ENCODE results near the gene UNC13A.

UNC13A gene

DNA sequence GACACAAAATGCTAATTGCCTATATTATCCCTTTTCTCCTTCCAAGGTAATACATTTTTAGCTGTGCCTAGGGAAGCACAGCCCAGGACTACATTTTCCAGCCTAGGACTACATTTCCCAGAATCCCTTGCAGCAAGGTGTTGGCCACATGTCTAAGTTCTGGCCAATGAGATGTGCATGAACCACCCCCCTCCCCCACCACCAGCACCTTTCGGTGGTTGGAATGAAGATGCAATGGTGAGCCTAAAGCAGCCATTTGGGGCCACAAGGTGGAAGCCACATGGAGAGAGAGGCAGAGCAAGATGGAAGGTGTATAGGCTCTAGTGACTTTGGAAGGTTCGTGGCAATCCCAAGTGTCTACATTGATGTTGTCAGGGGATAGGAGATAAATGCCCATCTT lies 16.2 kb downstream of the UNC13A start:
- peak; percentile 69 for DNase-seq (ENCODE audit: extremely low spot score)
- ChIA-PET POLR2A (no interaction called here), CTCF (no interaction called here)
- no peak for TF ChIP-seq ARNT (IDR thresholded peaks at IDR 0.05)
- no peak for TF ChIP-seq NFRKB (IDR thresholded peaks at IDR 0.05)
- no peak for TF ChIP-seq ELF4 (IDR thresholded peaks at IDR 0.05)
- no peak for TF ChIP-seq CTBP1 (IDR thresholded peaks at IDR 0.05; ENCODE audit: borderline replicate concordance)
- no peak for TF ChIP-seq L3MBTL2 (conservative IDR thresholded peaks at IDR 0.05)
- TF ChIP-seq FOXK2 (IDR thresholded peaks at IDR 0.05): no peak
- no peak for TF ChIP-seq SP1 (IDR thresholded peaks at IDR 0.05)
- no peak for TF ChIP-seq FOXA1 (IDR thresholded peaks at IDR 0.05)
- no peak for TF ChIP-seq LEF1 (IDR thresholded peaks at IDR 0.05; ENCODE audit: borderline replicate concordance)
- no peak for TF ChIP-seq SUZ12 (IDR thresholded peaks at IDR 0.05)
- TF ChIP-seq FOXM1 (IDR thresholded peaks at IDR 0.05; ENCODE audit: borderline replicate concordance): no peak
- no peak for TF ChIP-seq PKNOX1 (IDR thresholded peaks at IDR 0.05)
- TF ChIP-seq ZNF384 (IDR thresholded peaks at IDR 0.05): no peak
- no peak for TF ChIP-seq BHLHE40 (IDR thresholded peaks at IDR 0.05; ENCODE audit: borderline replicate concordance)
- no peak for TF ChIP-seq TARDBP (IDR thresholded peaks at IDR 0.05)
- TF ChIP-seq HDGF (IDR thresholded peaks at IDR 0.05; ENCODE audit: borderline replicate concordance): no peak

DNA sequence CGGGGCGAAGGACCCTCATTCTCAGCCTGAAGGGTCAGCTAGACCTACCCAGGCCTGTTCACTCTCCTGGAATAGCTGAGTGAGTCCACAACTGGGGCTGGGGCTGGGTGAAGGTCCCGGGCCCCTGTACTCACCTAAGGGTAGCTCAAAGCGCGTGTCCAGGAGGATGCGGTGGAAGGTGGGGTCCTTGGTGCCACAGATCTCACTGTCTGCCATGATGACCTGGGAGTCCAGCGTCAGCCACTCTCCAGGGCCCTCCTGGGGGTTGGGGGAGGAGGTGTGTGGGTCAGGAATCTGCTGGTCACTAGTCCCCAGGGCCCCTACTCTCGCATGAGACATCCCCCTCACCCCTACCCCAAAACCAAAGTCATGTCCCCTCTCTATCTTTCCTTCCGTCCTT lies 18.7 kb downstream of the UNC13A start:
- DNase-seq (ENCODE audit: extremely low spot score): no peak
- no peak for TF ChIP-seq SP1 (IDR thresholded peaks at IDR 0.05)
- TF ChIP-seq BHLHE40 (IDR thresholded peaks at IDR 0.05; ENCODE audit: borderline replicate concordance): no peak
- TF ChIP-seq SUZ12 (IDR thresholded peaks at IDR 0.05): no peak
- TF ChIP-seq HDGF (IDR thresholded peaks at IDR 0.05; ENCODE audit: borderline replicate concordance): no peak
- TF ChIP-seq FOXK2 (IDR thresholded peaks at IDR 0.05): no peak
- no peak for TF ChIP-seq FOXA1 (IDR thresholded peaks at IDR 0.05)
- TF ChIP-seq LEF1 (IDR thresholded peaks at IDR 0.05; ENCODE audit: borderline replicate concordance): no peak
- no peak for TF ChIP-seq PKNOX1 (IDR thresholded peaks at IDR 0.05)
- TF ChIP-seq NFRKB (IDR thresholded peaks at IDR 0.05): no peak
- TF ChIP-seq ZNF384 (IDR thresholded peaks at IDR 0.05): no peak
- no peak for TF ChIP-seq TARDBP (IDR thresholded peaks at IDR 0.05)
- TF ChIP-seq L3MBTL2 (conservative IDR thresholded peaks at IDR 0.05): no peak
- TF ChIP-seq CTBP1 (IDR thresholded peaks at IDR 0.05; ENCODE audit: borderline replicate concordance): no peak
- no peak for TF ChIP-seq ELF4 (IDR thresholded peaks at IDR 0.05)
- no peak for TF ChIP-seq ARNT (IDR thresholded peaks at IDR 0.05)
- ChIA-PET POLR2A (no interaction called here), CTCF (no interaction called here)

DNA sequence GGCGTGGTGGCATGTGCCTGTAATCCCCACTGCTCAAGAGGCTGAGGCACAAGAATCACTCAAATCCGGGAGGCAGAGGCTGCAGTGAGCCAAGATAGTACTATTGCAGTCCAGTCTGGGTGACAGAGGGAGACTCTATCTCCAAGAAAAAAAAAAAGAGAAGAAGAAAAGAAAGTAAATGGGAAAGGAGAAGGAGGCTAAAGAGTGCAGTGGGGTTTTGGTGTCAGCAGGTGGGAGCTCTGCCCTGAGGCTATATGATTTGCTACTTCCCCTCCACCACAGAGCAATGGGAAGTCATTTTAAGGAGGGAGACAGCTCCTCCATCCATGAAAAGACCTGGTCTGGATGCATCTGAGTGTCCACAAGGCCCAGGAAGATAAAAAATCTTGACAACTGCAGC lies 23.1 kb downstream of the UNC13A start:
- no peak for TF ChIP-seq FOXK2 (IDR thresholded peaks at IDR 0.05)
- no peak for TF ChIP-seq LEF1 (IDR thresholded peaks at IDR 0.05; ENCODE audit: borderline replicate concordance)
- TF ChIP-seq SUZ12 (IDR thresholded peaks at IDR 0.05): no peak
- TF ChIP-seq PKNOX1 (IDR thresholded peaks at IDR 0.05): no peak
- no peak for TF ChIP-seq FOXM1 (IDR thresholded peaks at IDR 0.05; ENCODE audit: borderline replicate concordance)
- no peak for TF ChIP-seq SP1 (IDR thresholded peaks at IDR 0.05)
- TF ChIP-seq CTBP1 (IDR thresholded peaks at IDR 0.05; ENCODE audit: borderline replicate concordance): no peak
- no peak for TF ChIP-seq L3MBTL2 (conservative IDR thresholded peaks at IDR 0.05)
- no peak for TF ChIP-seq TARDBP (IDR thresholded peaks at IDR 0.05)
- TF ChIP-seq BHLHE40 (IDR thresholded peaks at IDR 0.05; ENCODE audit: borderline replicate concordance): no peak
- no peak for TF ChIP-seq HDGF (IDR thresholded peaks at IDR 0.05; ENCODE audit: borderline replicate concordance)
- TF ChIP-seq ELF4 (IDR thresholded peaks at IDR 0.05): no peak
- TF ChIP-seq ARNT (IDR thresholded peaks at IDR 0.05): no peak
- no peak for TF ChIP-seq NFRKB (IDR thresholded peaks at IDR 0.05)
- no peak for TF ChIP-seq FOXA1 (IDR thresholded peaks at IDR 0.05)
- TF ChIP-seq ZNF384 (IDR thresholded peaks at IDR 0.05): no peak
- ChIA-PET POLR2A (no interaction called here), CTCF (no interaction called here)
- DNase-seq (ENCODE audit: extremely low spot score): no peak

GRCh38 chr19:17659996-17660395 lies 28.2 kb downstream of the UNC13A start:
- TF ChIP-seq L3MBTL2 (conservative IDR thresholded peaks at IDR 0.05) (no peak), FOXA1 (IDR thresholded peaks at IDR 0.05) (no peak), FOXK2 (IDR thresholded peaks at IDR 0.05) (no peak), NFRKB (IDR thresholded peaks at IDR 0.05) (no peak), ELF4 (IDR thresholded peaks at IDR 0.05) (no peak), ARNT (IDR thresholded peaks at IDR 0.05) (no peak), PKNOX1 (IDR thresholded peaks at IDR 0.05) (no peak), SUZ12 (IDR thresholded peaks at IDR 0.05) (no peak), SP1 (IDR thresholded peaks at IDR 0.05) (no peak)
- CTCF ChIA-PET: no interaction called here
- DNase-seq (ENCODE audit: extremely low spot score): no peak
- POLR2A ChIA-PET: no interaction called here

- DNase-seq (ENCODE audit: extremely low spot score): no peak
- TF ChIP-seq PKNOX1 (IDR thresholded peaks at IDR 0.05): no peak
- TF ChIP-seq ELF4 (IDR thresholded peaks at IDR 0.05): no peak
- no peak for TF ChIP-seq ZNF384 (IDR thresholded peaks at IDR 0.05)
- no peak for TF ChIP-seq ARNT (IDR thresholded peaks at IDR 0.05)
- TF ChIP-seq FOXK2 (IDR thresholded peaks at IDR 0.05): no peak
- no peak for TF ChIP-seq LEF1 (IDR thresholded peaks at IDR 0.05; ENCODE audit: borderline replicate concordance)
- TF ChIP-seq NFRKB (IDR thresholded peaks at IDR 0.05): no peak
- TF ChIP-seq HDGF (IDR thresholded peaks at IDR 0.05; ENCODE audit: borderline replicate concordance): no peak
- TF ChIP-seq FOXA1 (IDR thresholded peaks at IDR 0.05): no peak
- ChIA-PET CTCF (no interaction called here), POLR2A (no interaction called here)
Observed at GRCh38 chr19:17658666-17659065, 29.5 kb downstream of the UNC13A start.
